NB4 (cell line): ENCODE results near the gene IRAK3.

Source experiments
- MYC ChIP-seq: IDR thresholded peaks from 2 replicates; pipeline ENCODE4 v1.6.1; 2011; ENCODE audit warnings: low read depth, low read length
- POLR2A ChIP-seq: IDR thresholded peaks from 2 replicates; pipeline ENCODE4 v1.6.1; 2011; ENCODE audit warnings: mild to moderate bottlenecking; ENCODE audit not compliant: insufficient read length; ENCODE audit errors: extremely low read depth
- TF ChIP-seq, protein P1 (sequence below): IDR thresholded peaks from one replicate; pipeline ENCODE4 v1.5.1; 2012; ENCODE audit warnings: low read depth, low read length
- TF ChIP-seq, protein P2 (sequence below): IDR thresholded peaks from 2 replicates; pipeline ENCODE4 v1.6.1; 2011; ENCODE audit warnings: low read depth, low read length

DNA sequence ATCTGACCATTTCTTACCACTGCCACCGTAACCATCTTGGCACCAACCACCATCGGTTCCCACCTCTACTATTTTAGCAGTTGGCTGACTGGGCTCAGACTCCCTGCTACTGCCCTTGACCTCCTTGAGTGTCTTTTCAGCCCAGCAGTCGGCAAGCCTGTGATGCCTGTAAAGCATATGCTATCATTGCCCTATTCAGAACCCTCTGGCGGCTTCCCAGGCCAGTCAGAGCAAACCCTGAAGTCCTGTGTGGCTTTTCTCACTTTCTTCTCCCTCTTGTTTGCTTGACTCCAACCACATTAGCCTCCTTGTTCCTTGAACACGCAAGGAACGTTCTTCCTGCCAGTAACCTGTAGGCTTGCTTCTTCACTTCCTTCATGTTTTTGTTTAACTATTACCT lies 6.2 kb downstream of the IRAK3 start:
- TF ChIP-seq, protein P1, sequence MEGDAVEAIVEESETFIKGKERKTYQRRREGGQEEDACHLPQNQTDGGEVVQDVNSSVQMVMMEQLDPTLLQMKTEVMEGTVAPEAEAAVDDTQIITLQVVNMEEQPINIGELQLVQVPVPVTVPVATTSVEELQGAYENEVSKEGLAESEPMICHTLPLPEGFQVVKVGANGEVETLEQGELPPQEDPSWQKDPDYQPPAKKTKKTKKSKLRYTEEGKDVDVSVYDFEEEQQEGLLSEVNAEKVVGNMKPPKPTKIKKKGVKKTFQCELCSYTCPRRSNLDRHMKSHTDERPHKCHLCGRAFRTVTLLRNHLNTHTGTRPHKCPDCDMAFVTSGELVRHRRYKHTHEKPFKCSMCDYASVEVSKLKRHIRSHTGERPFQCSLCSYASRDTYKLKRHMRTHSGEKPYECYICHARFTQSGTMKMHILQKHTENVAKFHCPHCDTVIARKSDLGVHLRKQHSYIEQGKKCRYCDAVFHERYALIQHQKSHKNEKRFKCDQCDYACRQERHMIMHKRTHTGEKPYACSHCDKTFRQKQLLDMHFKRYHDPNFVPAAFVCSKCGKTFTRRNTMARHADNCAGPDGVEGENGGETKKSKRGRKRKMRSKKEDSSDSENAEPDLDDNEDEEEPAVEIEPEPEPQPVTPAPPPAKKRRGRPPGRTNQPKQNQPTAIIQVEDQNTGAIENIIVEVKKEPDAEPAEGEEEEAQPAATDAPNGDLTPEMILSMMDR = no peak
- TF ChIP-seq POLR2A = no peak
- TF ChIP-seq, protein P2, sequence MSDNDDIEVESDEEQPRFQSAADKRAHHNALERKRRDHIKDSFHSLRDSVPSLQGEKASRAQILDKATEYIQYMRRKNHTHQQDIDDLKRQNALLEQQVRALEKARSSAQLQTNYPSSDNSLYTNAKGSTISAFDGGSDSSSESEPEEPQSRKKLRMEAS = no peak
- TF ChIP-seq MYC = no peak
